ENCODE results near the gene KCNH3.

- TF ChIP-seq POLR2A (IDR thresholded peaks at IDR 0.05) = no peak
- TF ChIP-seq, protein P1, sequence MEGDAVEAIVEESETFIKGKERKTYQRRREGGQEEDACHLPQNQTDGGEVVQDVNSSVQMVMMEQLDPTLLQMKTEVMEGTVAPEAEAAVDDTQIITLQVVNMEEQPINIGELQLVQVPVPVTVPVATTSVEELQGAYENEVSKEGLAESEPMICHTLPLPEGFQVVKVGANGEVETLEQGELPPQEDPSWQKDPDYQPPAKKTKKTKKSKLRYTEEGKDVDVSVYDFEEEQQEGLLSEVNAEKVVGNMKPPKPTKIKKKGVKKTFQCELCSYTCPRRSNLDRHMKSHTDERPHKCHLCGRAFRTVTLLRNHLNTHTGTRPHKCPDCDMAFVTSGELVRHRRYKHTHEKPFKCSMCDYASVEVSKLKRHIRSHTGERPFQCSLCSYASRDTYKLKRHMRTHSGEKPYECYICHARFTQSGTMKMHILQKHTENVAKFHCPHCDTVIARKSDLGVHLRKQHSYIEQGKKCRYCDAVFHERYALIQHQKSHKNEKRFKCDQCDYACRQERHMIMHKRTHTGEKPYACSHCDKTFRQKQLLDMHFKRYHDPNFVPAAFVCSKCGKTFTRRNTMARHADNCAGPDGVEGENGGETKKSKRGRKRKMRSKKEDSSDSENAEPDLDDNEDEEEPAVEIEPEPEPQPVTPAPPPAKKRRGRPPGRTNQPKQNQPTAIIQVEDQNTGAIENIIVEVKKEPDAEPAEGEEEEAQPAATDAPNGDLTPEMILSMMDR (IDR thresholded peaks at IDR 0.05) = no peak
These were observed 9.6 kb downstream of the KCNH3 start for GRCh38 chr12:49548481-49548821.

All from Peyer's patch (tissue), 4 donors.